ENCODE measurements around the gene CD300C.

CD300C gene

DNA sequence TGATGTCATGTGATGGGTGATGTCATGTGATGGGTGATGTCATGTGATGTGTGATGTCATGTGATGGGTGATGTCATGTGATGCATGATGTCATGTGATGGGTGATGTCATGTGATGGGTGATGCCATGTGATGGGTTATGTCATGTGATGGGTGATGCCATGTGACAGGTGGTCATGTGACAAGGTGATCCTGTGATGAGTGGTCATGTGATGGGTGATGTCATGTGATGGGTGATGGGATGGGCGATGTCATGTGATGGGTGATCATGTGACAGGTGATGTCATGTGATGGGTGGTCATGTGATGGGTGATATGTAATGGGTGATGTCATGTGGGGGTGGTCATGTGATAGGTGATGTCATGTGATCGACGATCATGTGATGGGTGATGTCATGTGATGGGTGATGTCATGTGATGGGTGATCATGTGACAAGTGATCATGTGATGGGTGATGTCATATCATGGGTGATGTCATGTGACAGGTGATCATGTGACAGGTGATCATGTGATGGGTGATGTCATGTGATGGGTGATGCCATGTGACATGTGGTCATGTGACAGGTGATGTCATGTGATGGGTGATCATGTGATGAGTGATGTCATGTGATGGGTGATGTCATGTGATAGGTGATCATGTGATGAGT lies 31.8 kb downstream of the CD300C start:
- no peaks in the 10 kb centered on the region for H3K4me1 ChIP-seq (ENCODE audit: control insufficient read depth, low read length)
- H4K20me1 ChIP-seq (ENCODE audit: control insufficient read depth, insufficient read depth, low read depth, low read length), result no peaks in the 10 kb centered on the region
- no peaks in the 10 kb centered on the region for H3K27me3 ChIP-seq (ENCODE audit: control insufficient read depth, low read length)
- no peak overlapping the region for H3K4me2 ChIP-seq (ENCODE audit: low read length)
- H3K27ac ChIP-seq (ENCODE audit: low read depth, low read length), result no peak overlapping the region
- H3K9me3 ChIP-seq (ENCODE audit: control insufficient read depth, insufficient read depth, low read length), result peaks cover 19% of the 10 kb centered on the region
- peaks cover 6% of the 10 kb centered on the region for H3F3A ChIP-seq (ENCODE audit: control insufficient read depth, insufficient read depth)
- no peak overlapping the region for H3K4me3 ChIP-seq (ENCODE audit: low read length)
- H3K9me2 ChIP-seq (replicated peaks; ENCODE audit: control insufficient read depth, low read length), result no peaks in the 10 kb centered on the region
- TF ChIP-seq EZH2phosphoT487 (IDR thresholded peaks at IDR 0.05; ENCODE audit: borderline replicate concordance, low read length), result no peak
- TF ChIP-seq CTCF (IDR thresholded peaks at IDR 0.05; ENCODE audit: low read depth, low read length, poor library complexity, severe bottlenecking), result no peak
- no peaks in the 10 kb centered on the region for H3K36me3 ChIP-seq (ENCODE audit: control insufficient read depth, low read length)
- H3K79me2 ChIP-seq (ENCODE audit: control insufficient read depth, low read length), result no peaks in the 10 kb centered on the region

GRCh38 chr17:74512624-74513091 lies 33.3 kb downstream of the CD300C start:
- Histone ChIP-seq H3K9me3 (ENCODE audit: control insufficient read depth, insufficient read depth, low read length) (peaks cover 16% of the 10 kb centered on the region), H3K4me1 (ENCODE audit: control insufficient read depth, low read length) (no peaks in the 10 kb centered on the region), H3K27me3 (ENCODE audit: control insufficient read depth, low read length) (peaks cover 3% of the 10 kb centered on the region; the same call in 1 of the 2 replicates), H4K20me1 (ENCODE audit: control insufficient read depth, insufficient read depth, low read depth, low read length) (no peaks in the 10 kb centered on the region), H3K27ac (ENCODE audit: low read depth, low read length) (no peak overlapping the region), H3K4me2 (ENCODE audit: low read length) (no peak overlapping the region), H3K36me3 (ENCODE audit: control insufficient read depth, low read length) (no peaks in the 10 kb centered on the region), H3K9me2 (replicated peaks; ENCODE audit: control insufficient read depth, low read length) (no peaks in the 10 kb centered on the region), H3K4me3 (ENCODE audit: low read length) (no peak overlapping the region), H3K79me2 (ENCODE audit: control insufficient read depth, low read length) (no peaks in the 10 kb centered on the region), H3F3A (ENCODE audit: control insufficient read depth, insufficient read depth) (peaks cover 6% of the 10 kb centered on the region)
- TF ChIP-seq CTCF (IDR thresholded peaks at IDR 0.05; ENCODE audit: low read depth, low read length, poor library complexity, severe bottlenecking) (no peak), EZH2phosphoT487 (IDR thresholded peaks at IDR 0.05; ENCODE audit: borderline replicate concordance, low read length) (no peak)

DNA sequence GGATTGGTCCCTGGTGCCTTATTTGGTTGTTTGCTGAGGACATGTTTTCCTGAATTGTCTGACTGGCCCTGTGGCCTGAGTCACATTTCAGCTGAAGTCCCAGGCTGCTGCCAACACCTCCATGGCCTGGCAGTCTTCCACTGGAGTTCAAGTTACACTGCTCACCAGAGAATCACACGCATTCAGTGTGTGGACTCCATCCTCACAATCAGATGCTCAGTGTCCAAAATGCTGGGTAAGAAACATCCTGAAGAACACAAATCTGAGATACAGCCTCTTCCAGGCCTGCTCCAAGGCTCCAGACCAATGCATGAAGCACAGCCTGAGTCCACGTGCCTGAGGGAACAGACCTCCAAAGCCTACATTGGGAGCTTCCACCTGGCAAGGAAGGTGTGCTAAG lies 33.9 kb downstream of the CD300C start:
- Histone ChIP-seq H3K79me2 (ENCODE audit: control insufficient read depth, low read length) (no peaks in the 10 kb centered on the region), H3K27me3 (ENCODE audit: control insufficient read depth, low read length) (peaks cover 3% of the 10 kb centered on the region; the same call in 1 of the 2 replicates), H3K27ac (ENCODE audit: low read depth, low read length) (no peak overlapping the region), H3K4me1 (ENCODE audit: control insufficient read depth, low read length) (no peaks in the 10 kb centered on the region), H3F3A (ENCODE audit: control insufficient read depth, insufficient read depth) (peaks cover 6% of the 10 kb centered on the region), H3K9me3 (ENCODE audit: control insufficient read depth, insufficient read depth, low read length) (peaks cover 16% of the 10 kb centered on the region), H4K20me1 (ENCODE audit: control insufficient read depth, insufficient read depth, low read depth, low read length) (no peaks in the 10 kb centered on the region), H3K4me3 (ENCODE audit: low read length) (no peak overlapping the region), H3K9me2 (replicated peaks; ENCODE audit: control insufficient read depth, low read length) (no peaks in the 10 kb centered on the region), H3K36me3 (ENCODE audit: control insufficient read depth, low read length) (no peaks in the 10 kb centered on the region), H3K4me2 (ENCODE audit: low read length) (no peak overlapping the region)
- TF ChIP-seq CTCF (IDR thresholded peaks at IDR 0.05; ENCODE audit: low read depth, low read length, poor library complexity, severe bottlenecking) (no peak), EZH2phosphoT487 (IDR thresholded peaks at IDR 0.05; ENCODE audit: borderline replicate concordance, low read length) (no peak)

Measured in DOHH2 (cell line).